ENCODE measurements around the gene DNHD1. TPM values are rescaled to one million over a fixed set of nuclear protein-coding genes. Genes with fewer than 3 reads are reported as not detected.

DNHD1 gene
- total RNA-seq, 1 donor from 2014 or later: 17.3 TPM

- Mint-ChIP-seq H3K4me1 (peaks cover 24% of the 10 kb centered on the region), H3K27me3 (ENCODE audit: low read depth) (no peaks in the 10 kb centered on the region), H3K9me3 (no peaks in the 10 kb centered on the region), H3K27ac (peak overlapping the region; percentile 97), H3K36me3 (peaks cover 10% of the 10 kb centered on the region), H3K4me3 (peak overlapping the region; percentile 84)
- DNase-seq (ENCODE audit: low spot score in 2 of 2, unreplicated experiment in 2 of 2): no peak
- no peak for TF ChIP-seq CTCF (IDR thresholded peaks at IDR 0.05; ENCODE audit: unreplicated experiment)
These were observed 22.1 kb upstream of the DNHD1 start for GRCh38 chr11:6474806-6475500.

- H3K27me3 Mint-ChIP-seq (ENCODE audit: low read depth): no peaks in the 10 kb centered on the region
- H3K4me1 Mint-ChIP-seq: peaks cover 34% of the 10 kb centered on the region
- H3K27ac Mint-ChIP-seq: peak overlapping the region; percentile 39
- H3K36me3 Mint-ChIP-seq: peaks cover 10% of the 10 kb centered on the region
- no peak overlapping the region for H3K4me3 Mint-ChIP-seq
- no peak for TF ChIP-seq CTCF (IDR thresholded peaks at IDR 0.05; ENCODE audit: unreplicated experiment)
- DNase-seq (ENCODE audit: low spot score in 2 of 2, unreplicated experiment in 2 of 2): no peak
- H3K9me3 Mint-ChIP-seq: no peaks in the 10 kb centered on the region
These were observed 21.1 kb upstream of the DNHD1 start for GRCh38 chr11:6475936-6476335.

- H3K27me3 Mint-ChIP-seq (ENCODE audit: low read depth): no peaks in the 10 kb centered on the region
- H3K36me3 Mint-ChIP-seq: peaks cover 10% of the 10 kb centered on the region
- no peak for TF ChIP-seq CTCF (IDR thresholded peaks at IDR 0.05; ENCODE audit: unreplicated experiment)
- H3K4me1 Mint-ChIP-seq: peaks cover 36% of the 10 kb centered on the region
- H3K27ac Mint-ChIP-seq: no peak overlapping the region
- H3K4me3 Mint-ChIP-seq: no peak overlapping the region
- no peaks in the 10 kb centered on the region for H3K9me3 Mint-ChIP-seq
- DNase-seq (ENCODE audit: low spot score in 2 of 2, unreplicated experiment in 2 of 2): no peak
These were observed 20.5 kb upstream of the DNHD1 start for GRCh38 chr11:6476571-6476970.

GRCh38 chr11:6480299-6480914 is 16.7 kb upstream of the DNHD1 start:
- DNase-seq (ENCODE audit: low spot score in 2 of 2, unreplicated experiment in 2 of 2): no peak
- peak overlapping the region; percentile 99 for H3K27ac Mint-ChIP-seq
- H3K9me3 Mint-ChIP-seq: no peaks in the 10 kb centered on the region
- TF ChIP-seq CTCF (IDR thresholded peaks at IDR 0.05; ENCODE audit: unreplicated experiment): no peak
- H3K27me3 Mint-ChIP-seq (ENCODE audit: low read depth): no peaks in the 10 kb centered on the region
- peaks cover 37% of the 10 kb centered on the region for H3K4me1 Mint-ChIP-seq
- H3K4me3 Mint-ChIP-seq: peak overlapping the region; percentile 92
- H3K36me3 Mint-ChIP-seq: peaks cover 21% of the 10 kb centered on the region

GRCh38 chr11:6481012-6481923 is 15.8 kb upstream of the DNHD1 start, which contains the start of the genes ARFIP2 and TIMM10B:
ARFIP2 (minus strand) TSS chr11:6481331; CDS start chr11:6480421, 910 bp downstream.
TIMM10B (plus strand) TSS chr11:6481501; CDS start chr11:6481517, 16 bp downstream.
- Mint-ChIP-seq H3K27ac (peak within 1 kb of the TSS; percentile 99), H3K4me1 (peaks cover 37% of the 10 kb centered on the region), H3K27me3 (ENCODE audit: low read depth) (no peaks in the 10 kb centered on the region), H3K9me3 (no peaks in the 10 kb centered on the region), H3K36me3 (peaks cover 21% of the 10 kb centered on the region), H3K4me3 (peak within 1 kb of the TSS; percentile 92)
- DNase-seq (ENCODE audit: low spot score in 2 of 2, unreplicated experiment in 2 of 2): peak; percentile 91 to 95
- no peak for TF ChIP-seq CTCF (IDR thresholded peaks at IDR 0.05; ENCODE audit: unreplicated experiment)
